Ovary (tissue), 9 donors: ENCODE data around the gene TTC4. TPM values are rescaled to one million over a fixed set of nuclear protein-coding genes. Genes with fewer than 3 reads are reported as not detected.
A peak's percentile ranks its signal among the peaks of the same experiment; 100 is the strongest.

Experiments used
- DNase-seq, 5 donors: peaks; one replicate each; pipeline ENCODE4 v3.0.0-alpha.2; 2019 to 2020
- H3K27ac ChIP-seq, 2 donors: fragments of 200-600 bp; one replicate each; pipeline versions ENCODE4 v1.5.1 to v1.8.0; 2019 to 2022
- H3K27me3 ChIP-seq: fragments of 200-600 bp; one replicate; pipeline ENCODE4 v1.8.0; 2022
- H3K36me3 ChIP-seq: fragments of 200-600 bp; sonication (generic); one replicate; pipeline ENCODE4 v1.5.1; 2019
- H3K4me1 ChIP-seq: one replicate; pipeline ENCODE4 v1.8.1; 2013; ENCODE audit warnings: mild to moderate bottlenecking, moderate library complexity; ENCODE audit not compliant: insufficient read depth
- H3K4me3 ChIP-seq: fragments of 200-600 bp; sonication (generic); one replicate; pipeline ENCODE4 v1.5.1; 2017
- H3K9me3 ChIP-seq, 2 donors: fragments of 200-600 bp in 1 of 2; sonication (generic) in 1 of 2; one replicate each; pipeline versions ENCODE4 v1.5.1 to v1.8.1; 2013 to 2019; ENCODE audit warnings: mild to moderate bottlenecking in 1 of 2, moderate library complexity in 1 of 2
- CTCF ChIP-seq, 3 donors: fragments of 450-650 bp in 2 of 3; fragments of 200-600 bp in 1 of 3; IDR thresholded peaks; one replicate each; pipeline versions ENCODE4 v1.5.1 to v1.8.0; 2016 to 2022; ENCODE audit warnings: antibody characterized with exemption in 3 of 3, mild to moderate bottlenecking in 1 of 3
- EP300 ChIP-seq: sonication (generic); formaldehyde crosslinking; IDR thresholded peaks from one replicate; pipeline ENCODE4 v1.6.1; 2017; ENCODE audit warnings: antibody characterized with exemption
- POLR2A ChIP-seq: fragments of 450-650 bp; IDR thresholded peaks from one replicate; pipeline ENCODE4 v1.6.1; 2017; ENCODE audit warnings: antibody characterized with exemption, mild to moderate bottlenecking, moderate library complexity
- WGBS, 3 donors: extraction: QIAGEN DNeasy Blood & Tissue Kit in 1 of 3; methylation state at CpG; one replicate each; pipeline versions ENCODE4 v1.1.5 to v1.1.7; 2013 to 2017; 5-methylcytosine and 5-hydroxymethylcytosine counted together
- intact Hi-C, 4 donors: fragments of 100-400 bp; cut with DNase I; formaldehyde crosslinking; loops; one replicate each; pipeline versions ENCODE4 v1.11.0 to v1.15.1; 2022 to 2023
- polyA plus RNA-seq, 2 donors: library from polyadenylated mRNA; stranded (reverse); fragments of 200-250 nt in 1 of 2; fragments of 350-450 nt in 1 of 2; fragmentation: Illumina TruSeq in 1 of 2; extraction: RNeasy Lipid Tissue Mini Kit (QIAGEN cat#74804) in 1 of 2; gene quantifications; one replicate each; pipeline ENCODE4 v1.2.3, GENCODE V29; 2013 to 2014
- total RNA-seq, 7 donors: library from RNA; depleted of rRNA in 2 of 7; stranded (reverse); fragments of >200 nt in 2 of 7; fragmentation: NEBNext Ultra II Directional in 3 of 7; extraction: Animal tissue kit (Norgen Biotek cat#: 25700) in 3 of 7; gene quantifications; one replicate each; pipeline versions ENCODE4 v1.1.0 to v1.2.4, GENCODE V29; 2016 to 2023
- donor health status: DM: no; HTN: no; CAD: no; lungs with moderate emphysema.
- donor health status: DM: no; HTN: no; CAD: no.
- donor health status: Bipolar disorder and iron deficiency.
- donor health status: DM: yes; HTN: yes; CAD: no.
- donor health status: DM: no; HTN: no; CAD: no.
- donor health status: DM: yes; HTN: yes; CAD: no.

The TTC4 gene
- total and polyA plus RNA-seq, 9 donors: 12.6 to 29.9 (median 19.9) TPM

- H3K27ac ChIP-seq: peak overlapping the region in 1 of 2 donors; percentile 18
- intact Hi-C loops: no loop called here
- TF ChIP-seq EP300: no peak
- TF ChIP-seq CTCF (IDR thresholded peaks at IDR 0.05): no peak
- TF ChIP-seq POLR2A: no peak
- 29 to 35% (median 33%) methylated on average over 8 of the region's 8 CpGs for WGBS, 3 donors
- DNase-seq: no peak
- peak overlapping the region; percentile 93 for H3K4me3 ChIP-seq
- H3K9me3 ChIP-seq: no peaks in the 10 kb centered on the region
- H3K4me1 ChIP-seq: peaks cover 3% of the 10 kb centered on the region
- H3K36me3 ChIP-seq: no peaks in the 10 kb centered on the region
- no peaks in the 10 kb centered on the region for H3K27me3 ChIP-seq
Observed at GRCh38 chr1:54716299-54717047, 812 bp downstream of the TTC4 start.

GRCh38 chr1:54721719-54722118, 6.1 kb downstream of the TTC4 start:
- Histone ChIP-seq H3K4me1 (no peaks in the 10 kb centered on the region), H3K36me3 (no peaks in the 10 kb centered on the region), H3K9me3 (no peaks in the 10 kb centered on the region), H3K27me3 (no peaks in the 10 kb centered on the region), H3K27ac (no peak overlapping the region), H3K4me3 (no peak overlapping the region)
- no peak for DNase-seq
- intact Hi-C loops: no loop called here
- TF ChIP-seq CTCF (IDR thresholded peaks at IDR 0.05) (no peak), EP300 (no peak), POLR2A (no peak)

GRCh38 chr1:54723985-54724384, 8.3 kb downstream of the TTC4 start:
- TF ChIP-seq EP300 (no peak), CTCF (IDR thresholded peaks at IDR 0.05) (no peak), POLR2A (no peak)
- Histone ChIP-seq H3K9me3 (no peaks in the 10 kb centered on the region), H3K27ac (no peak overlapping the region), H3K4me3 (no peak overlapping the region), H3K4me1 (no peaks in the 10 kb centered on the region), H3K27me3 (no peaks in the 10 kb centered on the region), H3K36me3 (no peaks in the 10 kb centered on the region)
- no peak for DNase-seq
- intact Hi-C loops: no loop called here

- no peak for TF ChIP-seq EP300
- TF ChIP-seq CTCF (IDR thresholded peaks at IDR 0.05): no peak
- TF ChIP-seq POLR2A: no peak
- intact Hi-C loops: no loop called here
- Histone ChIP-seq H3K27me3 (no peaks in the 10 kb centered on the region), H3K4me1 (no peaks in the 10 kb centered on the region), H3K36me3 (no peaks in the 10 kb centered on the region), H3K9me3 (no peaks in the 10 kb centered on the region), H3K27ac (no peak overlapping the region), H3K4me3 (no peak overlapping the region)
- 96 to 100% (median 100%) methylated on average over 1 of the region's 1 CpG for WGBS, 3 donors
- DNase-seq: no peak
Observed at GRCh38 chr1:54724771-54725170, 9.1 kb downstream of the TTC4 start.
